ENCODE measurements around the gene KCNQ1.

DNA sequence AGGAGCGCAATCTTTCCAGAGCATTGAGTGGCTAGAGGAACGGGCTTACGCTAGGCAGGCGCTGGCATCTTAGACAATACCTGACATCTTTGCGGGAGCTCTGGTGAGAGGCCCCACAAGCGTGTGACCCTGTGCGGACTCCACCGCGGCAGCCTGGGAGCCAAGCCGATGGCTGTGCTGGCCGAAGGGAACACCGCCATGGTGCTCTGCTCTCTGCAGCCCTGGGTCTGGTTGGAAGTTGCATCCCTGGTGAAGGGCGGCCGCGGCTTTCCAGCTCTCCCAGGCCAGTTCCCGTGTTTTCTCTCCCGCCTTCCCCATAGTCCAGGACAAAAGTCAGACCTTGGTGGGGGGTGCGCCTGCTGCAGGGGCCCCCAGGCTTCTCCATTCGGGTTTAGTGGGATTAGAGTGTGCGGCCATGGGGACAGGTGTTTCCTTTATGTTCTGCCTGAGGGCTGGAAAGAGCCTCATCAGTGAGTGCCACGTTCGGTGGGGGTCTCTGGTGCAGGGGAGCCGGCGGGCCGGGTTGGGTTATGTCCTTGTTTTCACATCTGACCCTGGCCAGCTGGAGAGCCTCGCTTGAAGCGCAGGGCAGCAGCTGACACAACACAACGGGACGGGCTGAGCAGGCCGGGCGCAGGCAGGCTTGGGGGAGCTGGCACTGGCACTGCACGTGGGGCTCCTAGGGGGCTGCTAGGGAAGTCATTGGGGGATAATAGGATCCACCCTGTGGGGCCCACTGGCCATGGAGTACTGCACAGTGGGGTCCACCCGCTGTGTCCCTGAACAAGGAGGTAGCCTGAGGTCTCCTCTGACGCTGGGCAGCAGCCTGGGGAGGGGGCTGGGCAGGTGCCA, 94.8 kb downstream of the KCNQ1 start:
- TF ChIP-seq EZH2 (IDR thresholded peaks at IDR 0.05; ENCODE audit: low read length, missing control alignments) = no peak
- TF ChIP-seq, protein P1, sequence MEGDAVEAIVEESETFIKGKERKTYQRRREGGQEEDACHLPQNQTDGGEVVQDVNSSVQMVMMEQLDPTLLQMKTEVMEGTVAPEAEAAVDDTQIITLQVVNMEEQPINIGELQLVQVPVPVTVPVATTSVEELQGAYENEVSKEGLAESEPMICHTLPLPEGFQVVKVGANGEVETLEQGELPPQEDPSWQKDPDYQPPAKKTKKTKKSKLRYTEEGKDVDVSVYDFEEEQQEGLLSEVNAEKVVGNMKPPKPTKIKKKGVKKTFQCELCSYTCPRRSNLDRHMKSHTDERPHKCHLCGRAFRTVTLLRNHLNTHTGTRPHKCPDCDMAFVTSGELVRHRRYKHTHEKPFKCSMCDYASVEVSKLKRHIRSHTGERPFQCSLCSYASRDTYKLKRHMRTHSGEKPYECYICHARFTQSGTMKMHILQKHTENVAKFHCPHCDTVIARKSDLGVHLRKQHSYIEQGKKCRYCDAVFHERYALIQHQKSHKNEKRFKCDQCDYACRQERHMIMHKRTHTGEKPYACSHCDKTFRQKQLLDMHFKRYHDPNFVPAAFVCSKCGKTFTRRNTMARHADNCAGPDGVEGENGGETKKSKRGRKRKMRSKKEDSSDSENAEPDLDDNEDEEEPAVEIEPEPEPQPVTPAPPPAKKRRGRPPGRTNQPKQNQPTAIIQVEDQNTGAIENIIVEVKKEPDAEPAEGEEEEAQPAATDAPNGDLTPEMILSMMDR (conservative IDR thresholded peaks at IDR 0.05 in 1 of 2, IDR thresholded peaks at IDR 0.05 in 1 of 2; ENCODE audit: low read depth in 1 of 2, low read length in 2 of 2) = no peak

All from fibroblast of lung (primary cell).